Stimulated activated CD8-positive, alpha-beta memory T cell treated with anti-CD3 and anti-CD28 coated beads, Interleukin-15, amount 100 ng/mL, for 1 hour (primary cell): ENCODE results near the gene PCDH15.

ENCODE experiments used
- DNase-seq: peaks from one replicate; pipeline ENCODE4 v3.0.0-alpha.2; 2020; ENCODE audit warnings: low read depth

PCDH15 gene

GRCh38 chr10:54800741-54801421 is at the start of gene PCDH15:
TSS of gene PCDH15 (minus strand) at chr10:54801231. CDS start at chr10:54664262, 136,969 bp downstream.
- DNase-seq, result no peak

DNA sequence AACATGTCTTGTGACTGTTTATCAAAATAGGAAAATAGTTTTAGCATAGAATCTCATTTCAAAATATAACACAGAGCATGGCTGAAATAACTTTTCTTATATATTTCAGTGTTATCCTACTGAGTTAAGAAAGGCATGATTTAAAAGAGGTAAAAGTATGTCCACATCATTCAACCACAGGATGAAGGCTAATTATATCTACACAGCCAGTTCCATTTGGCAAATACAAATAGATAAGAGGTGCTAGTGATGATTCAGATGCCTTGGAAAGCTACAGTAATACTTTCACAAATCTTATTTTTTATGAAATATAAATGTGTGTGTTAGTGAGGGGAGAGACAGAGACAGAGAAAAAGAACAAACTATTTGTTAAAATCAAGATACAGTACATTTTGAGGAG is 42.9 kb upstream of the PCDH15 start:
- no peak for DNase-seq

DNA sequence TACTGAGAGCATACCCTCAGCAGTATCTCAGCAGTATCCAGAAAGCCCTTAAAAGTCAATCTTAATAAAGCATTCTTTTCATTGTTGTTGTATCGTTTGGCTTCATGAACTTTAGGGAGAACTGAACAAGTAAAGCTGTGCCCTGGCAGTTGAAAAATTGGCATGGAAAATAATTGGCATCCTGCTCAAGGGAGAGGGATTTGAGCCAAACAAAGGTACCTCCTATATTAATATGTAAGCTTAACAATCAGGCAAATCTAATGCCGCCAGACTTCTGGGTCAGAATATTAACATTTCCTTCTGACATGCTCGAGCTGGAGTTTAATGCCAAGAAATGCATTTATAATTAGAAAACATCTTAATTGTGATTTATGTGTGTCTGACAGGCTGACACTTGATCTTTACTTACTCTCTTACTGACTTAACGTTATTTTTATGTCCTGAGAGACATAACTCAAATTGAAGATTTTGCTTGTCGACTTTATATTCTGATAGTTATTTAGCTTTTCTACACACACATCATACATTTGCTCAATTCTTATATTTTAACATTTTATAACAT is 42.1 kb upstream of the PCDH15 start:
- no peak for DNase-seq

- no peak for DNase-seq
These were observed 36.4 kb upstream of the PCDH15 start for GRCh38 chr10:54837479-54837878.

- no peak for DNase-seq
These were observed 32.0 kb upstream of the PCDH15 start for GRCh38 chr10:54833029-54833428.

- DNase-seq, result no peak
These were observed 26.0 kb upstream of the PCDH15 start for GRCh38 chr10:54826994-54827560.

DNA sequence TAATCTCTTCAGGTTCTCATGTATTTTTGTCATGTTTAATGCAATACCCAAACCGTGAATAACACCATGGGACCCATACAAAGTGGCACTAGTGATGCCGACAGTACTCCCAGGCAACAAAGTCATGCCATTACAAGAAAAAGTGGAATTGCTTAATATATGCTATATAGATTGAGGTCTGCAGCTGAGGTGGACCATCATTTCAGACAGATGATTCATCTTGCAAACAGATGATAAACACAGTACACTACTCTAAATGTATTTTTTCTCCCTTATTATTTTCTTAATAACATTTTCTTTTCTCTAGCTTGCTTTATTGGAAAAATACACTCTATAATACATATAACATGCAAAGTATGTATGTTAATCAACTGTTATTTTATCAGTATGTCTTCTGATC is 14.6 kb upstream of the PCDH15 start:
- DNase-seq, result no peak

- DNase-seq, result no peak
These were observed 7.3 kb upstream of the PCDH15 start for GRCh38 chr10:54808186-54808935.

GRCh38 chr10:54799506-54799905 is 1.5 kb downstream of the PCDH15 start:
- no peak for DNase-seq

- no peak for DNase-seq
These were observed 3.3 kb downstream of the PCDH15 start for GRCh38 chr10:54797636-54798321.

GRCh38 chr10:54796881-54797280 is 4.2 kb downstream of the PCDH15 start:
- no peak for DNase-seq

- no peak for DNase-seq
These were observed 24.4 kb downstream of the PCDH15 start for GRCh38 chr10:54776622-54777021.

DNA sequence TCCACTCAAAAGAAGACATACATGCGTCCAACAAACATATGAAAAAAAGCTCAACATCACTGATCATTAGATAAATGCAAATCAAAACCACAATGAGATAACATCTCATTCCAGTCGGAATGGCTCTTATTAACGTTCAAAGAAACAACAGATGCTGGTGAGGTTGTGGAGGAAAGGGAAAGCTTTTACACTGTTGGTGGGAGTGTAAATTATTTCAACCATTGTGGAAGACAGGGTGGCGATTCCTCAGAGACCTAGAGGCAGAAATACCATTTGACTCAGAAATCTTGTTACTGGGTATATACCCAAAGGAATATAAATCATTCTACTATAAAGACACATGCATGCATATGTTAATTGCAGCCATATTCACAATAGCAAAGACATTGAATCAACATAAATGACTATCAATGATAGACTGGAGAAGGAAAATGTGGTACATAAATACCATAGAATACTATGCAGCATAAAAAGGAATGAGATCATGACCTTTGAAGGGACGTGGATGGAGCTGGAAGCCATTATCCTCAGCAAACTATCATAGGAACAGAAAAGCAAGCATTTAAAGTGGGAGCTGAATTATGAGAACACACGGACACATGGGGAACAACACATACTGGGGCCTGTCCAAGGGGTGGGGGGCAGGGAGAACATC is 28.4 kb downstream of the PCDH15 start:
- DNase-seq, result no peak

DNA sequence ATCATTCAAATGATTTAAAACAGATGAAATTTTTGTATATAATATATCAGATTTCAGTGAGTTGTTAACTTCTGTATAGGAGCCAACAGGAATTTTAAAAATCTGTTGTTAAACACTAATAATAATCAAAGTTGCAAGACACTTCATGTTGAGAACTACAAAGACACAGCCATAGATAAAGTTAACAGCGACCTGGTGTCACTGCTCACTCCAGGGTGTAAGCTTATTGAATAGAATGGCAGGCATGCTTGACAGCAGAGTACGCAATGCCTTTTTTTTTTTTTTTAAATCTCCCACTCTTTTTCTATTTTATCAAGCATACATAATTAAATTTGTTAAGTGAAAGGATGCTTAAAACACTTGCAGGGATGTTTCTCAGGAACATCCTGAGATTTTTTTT is 32.0 kb downstream of the PCDH15 start:
- DNase-seq, result no peak

DNA sequence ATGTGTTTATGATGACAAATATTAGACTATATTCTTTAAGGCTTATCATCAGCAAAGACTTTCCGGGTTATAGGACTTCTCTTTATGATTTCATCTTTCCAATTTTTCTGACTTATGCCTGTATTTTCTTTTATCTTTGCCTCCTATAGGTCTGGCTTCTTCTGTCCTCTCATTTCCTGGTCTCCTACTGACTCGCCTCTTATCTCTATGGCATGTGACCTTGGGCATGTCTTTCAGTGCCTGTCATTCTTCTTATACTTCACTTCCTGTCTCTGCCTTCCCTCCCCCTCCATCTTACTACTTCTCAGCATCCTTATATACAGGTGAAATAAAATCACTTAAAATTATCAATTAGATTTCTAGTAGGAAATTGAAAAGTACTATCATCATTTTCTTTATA is 42.2 kb downstream of the PCDH15 start:
- DNase-seq, result no peak

- no peak for DNase-seq
These were observed 51.4 kb downstream of the PCDH15 start for GRCh38 chr10:54749623-54750022.

GRCh38 chr10:54745436-54745835 is 55.6 kb downstream of the PCDH15 start:
- no peak for DNase-seq

DNA sequence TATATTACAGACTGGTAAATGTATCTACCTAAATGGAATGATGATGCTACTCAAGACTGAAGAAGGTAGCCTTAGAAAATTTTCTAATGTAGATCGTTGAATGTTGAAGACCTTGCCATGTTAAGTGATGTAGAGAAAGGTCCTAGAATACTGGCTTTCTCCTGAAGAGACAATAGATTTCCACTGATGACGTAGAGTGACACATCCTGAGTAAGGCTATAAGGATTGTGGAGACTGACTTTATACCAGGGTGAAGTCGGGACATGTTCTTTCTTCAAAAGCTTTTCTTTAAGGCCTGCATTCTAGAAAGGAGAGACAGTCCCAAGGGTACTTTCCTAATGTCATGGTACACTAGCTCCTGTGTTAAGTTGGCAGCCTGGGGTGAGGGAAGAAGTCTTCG is 58.6 kb downstream of the PCDH15 start:
- DNase-seq, result no peak

DNA sequence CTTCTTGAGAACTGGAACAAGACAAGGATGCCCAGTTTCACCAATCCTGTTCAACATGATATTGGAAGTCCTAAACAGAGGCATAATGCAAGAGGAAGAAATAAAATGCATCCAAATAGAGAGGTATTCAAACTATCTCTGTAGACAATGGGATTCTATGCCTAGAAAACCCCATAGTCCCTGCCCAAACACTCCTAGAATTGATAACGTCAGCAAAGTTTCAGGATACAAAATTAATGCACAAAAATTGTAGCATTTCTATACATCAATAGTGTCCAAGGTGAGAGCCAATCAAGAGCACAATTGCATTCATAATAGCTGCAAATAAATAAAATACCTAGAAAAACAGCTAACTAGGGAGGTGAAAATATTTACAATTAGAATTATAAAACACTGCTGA is 72.5 kb downstream of the PCDH15 start:
- DNase-seq, result no peak

GRCh38 chr10:54722075-54722474 is 79.0 kb downstream of the PCDH15 start:
- no peak for DNase-seq

- no peak for DNase-seq
These were observed 90.1 kb downstream of the PCDH15 start for GRCh38 chr10:54710918-54711317.

GRCh38 chr10:54708591-54708990 is 92.4 kb downstream of the PCDH15 start:
- no peak for DNase-seq
